Measurements from ENCODE around the gene GRIA1. TPM values are rescaled to one million over a fixed set of nuclear protein-coding genes. Genes with fewer than 3 reads are reported as not detected.

GRIA1 gene
- total RNA-seq, 1 experiment from 2014 or later = 0.81 TPM

- Mint-ChIP-seq H3K36me3 (no peaks in the 10 kb centered on the region), H3K4me3 (no peak overlapping the region), H3K27ac (no peak overlapping the region), H3K4me1 (no peaks in the 10 kb centered on the region), H3K27me3 (ENCODE audit: low read depth) (no peaks in the 10 kb centered on the region), H3K9me3 (0 out of 2 replicates have a peak, but pooled peaks cover 3% of the 10 kb centered on the region)
- ChIA-PET POLR2A (no interaction called here), CTCF (no interaction called here)
- DNase-seq (ENCODE audit: low spot score) (no peak), ATAC-seq (no peak)
- TF ChIP-seq ZNF512 (CRISPR knock-in tag; IDR thresholded peaks at IDR 0.05; ENCODE audit: borderline replicate concordance) (no peak), TEAD4 (CRISPR knock-in tag; IDR thresholded peaks at IDR 0.05) (no peak), ATF1 (CRISPR knock-in tag; IDR thresholded peaks at IDR 0.05) (no peak), PREB (CRISPR knock-in tag; IDR thresholded peaks at IDR 0.05; ENCODE audit: borderline replicate concordance) (no peak), ATF3 (CRISPR knock-in tag; conservative IDR thresholded peaks at IDR 0.05) (no peak), EMX1 (CRISPR knock-in tag; IDR thresholded peaks at IDR 0.05) (no peak), KAT7 (CRISPR knock-in tag; IDR thresholded peaks at IDR 0.05; ENCODE audit: borderline replicate concordance) (no peak), ZNF532 (CRISPR knock-in tag; IDR thresholded peaks at IDR 0.05; ENCODE audit: borderline replicate concordance) (no peak), SP1 (CRISPR knock-in tag; conservative IDR thresholded peaks at IDR 0.05) (no peak)
These were observed 7.0 kb upstream of the GRIA1 start for GRCh38 chr5:153483482-153483881.

- POLR2A ChIA-PET = no interaction called here
- peaks cover 11% of the 10 kb centered on the region for H3K27me3 Mint-ChIP-seq (ENCODE audit: low read depth)
- no peak overlapping the region for H3K4me3 Mint-ChIP-seq
- H3K4me1 Mint-ChIP-seq = peaks cover 10% of the 10 kb centered on the region
- H3K36me3 Mint-ChIP-seq = no peaks in the 10 kb centered on the region
- CTCF ChIA-PET = interaction anchor here (0.6 kb wide), 1 partner anchor 237 kb away, joined by 3 read pairs; no protein-coding TSS in a partner anchor
- ATAC-seq (no peak), DNase-seq (ENCODE audit: low spot score) (no peak)
- H3K9me3 Mint-ChIP-seq = 0 out of 2 replicates have a peak, but pooled peaks cover 3% of the 10 kb centered on the region
- no peak overlapping the region for H3K27ac Mint-ChIP-seq
- no peak for TF ChIP-seq ZNF396 (CRISPR knock-in tag; IDR thresholded peaks at IDR 0.05; ENCODE audit: borderline replicate concordance)
- TF ChIP-seq ARID4B (CRISPR knock-in tag; IDR thresholded peaks at IDR 0.05; ENCODE audit: borderline replicate concordance) = no peak
- TF ChIP-seq OVOL2 (CRISPR knock-in tag; IDR thresholded peaks at IDR 0.05; ENCODE audit: borderline replicate concordance) = no peak
- no peak for TF ChIP-seq CDX4 (CRISPR knock-in tag; IDR thresholded peaks at IDR 0.05; ENCODE audit: borderline replicate concordance)
- no peak for TF ChIP-seq TCF7 (CRISPR knock-in tag; IDR thresholded peaks at IDR 0.05; ENCODE audit: low read depth)
- no peak for TF ChIP-seq AR (CRISPR knock-in tag; IDR thresholded peaks at IDR 0.05)
- TF ChIP-seq ZNF423 (CRISPR knock-in tag; IDR thresholded peaks at IDR 0.05) = no peak
- no peak for TF ChIP-seq CREM (CRISPR knock-in tag; IDR thresholded peaks at IDR 0.05)
These were observed 4.8 kb upstream of the GRIA1 start for GRCh38 chr5:153485641-153486040.

All from WTC11 (cell line).